Renal pelvis (tissue), 4 donors: ENCODE measurements around the gene SMARCAL1. TPM values are rescaled to one million over a fixed set of nuclear protein-coding genes. Genes with fewer than 3 reads are reported as not detected.

Source experiments
- DNase-seq: peaks from one replicate; pipeline ENCODE4 v3.0.0-alpha.2; 2013
- polyA plus RNA-seq, 3 donors: library from polyadenylated mRNA; unstranded; fragments of 120-200 nt; gene quantifications; one replicate each; pipeline ENCODE4 v1.2.1, GENCODE V29; 2013; ENCODE audit not compliant: insufficient read length in 3 of 3

SMARCAL1 gene
- polyA plus RNA-seq, 3 donors, result 29.0 to 31.4 (median 30.7) TPM

DNA sequence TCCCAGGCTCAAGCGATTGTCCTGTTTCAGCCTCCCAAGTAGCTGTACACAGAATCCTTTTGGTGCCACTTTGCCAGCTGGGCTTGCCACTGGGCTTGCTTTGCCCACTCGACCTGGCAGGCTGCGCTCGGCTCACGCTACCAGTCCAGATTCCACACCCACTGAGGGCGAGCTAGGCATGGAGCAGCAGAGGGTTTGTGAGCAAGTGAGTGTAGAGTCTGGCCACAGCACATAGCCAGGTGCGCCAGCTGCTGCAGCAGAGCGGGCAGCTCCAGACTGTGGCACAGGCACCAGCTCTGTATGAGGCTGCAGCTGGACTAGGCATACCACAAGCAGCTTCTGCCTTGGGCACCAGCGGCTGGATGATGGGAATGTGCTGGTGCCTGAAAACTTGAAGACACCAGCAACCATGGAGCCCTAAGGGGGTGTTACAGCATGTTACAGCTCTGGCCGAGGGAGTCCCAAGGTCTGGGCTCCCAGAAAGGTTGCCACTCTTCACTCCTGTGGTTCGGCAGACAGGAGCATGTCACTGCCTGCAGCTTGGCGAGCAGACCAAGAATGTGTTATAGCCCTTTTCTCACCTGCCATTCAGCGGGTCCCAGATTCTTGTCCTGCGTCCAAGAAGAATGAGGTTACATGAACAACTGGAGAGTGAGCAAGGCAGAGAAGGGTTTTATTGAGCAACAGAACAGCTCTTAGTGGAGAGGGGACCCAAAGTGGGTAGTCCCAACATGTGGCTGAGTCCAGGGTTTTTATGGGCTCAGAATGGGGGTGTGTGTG, 12.9 kb downstream of the SMARCAL1 start:
- DNase-seq, result no peak

DNA sequence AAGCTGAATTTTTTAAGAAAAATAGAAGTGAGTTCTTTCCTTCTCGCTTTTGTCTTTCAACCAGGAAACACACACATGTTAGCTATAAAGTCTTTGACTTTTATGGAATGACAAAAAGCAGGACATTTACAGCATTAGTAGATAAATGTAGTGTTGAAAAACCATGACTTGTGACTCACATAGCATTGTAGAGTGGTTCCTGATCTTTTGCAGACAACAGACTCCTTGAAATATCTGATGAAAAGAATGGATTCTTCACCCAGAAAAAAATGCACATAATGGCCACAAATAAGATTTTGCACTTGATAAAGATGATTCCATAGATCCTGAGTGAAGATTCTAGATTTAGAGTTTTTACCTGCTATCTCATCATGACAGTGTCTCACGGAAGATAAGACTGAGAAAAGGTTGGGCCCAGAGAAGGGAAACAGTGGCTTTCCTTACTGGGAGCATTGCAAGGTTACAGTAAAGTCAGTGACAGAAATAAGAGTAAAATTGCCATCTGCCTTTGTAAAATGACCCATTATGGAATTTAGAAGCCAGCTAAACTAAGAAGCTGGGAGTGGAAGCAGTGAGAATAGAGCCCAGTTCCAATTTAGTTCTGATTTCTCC, 14.0 kb downstream of the SMARCAL1 start:
- DNase-seq, result no peak

DNA sequence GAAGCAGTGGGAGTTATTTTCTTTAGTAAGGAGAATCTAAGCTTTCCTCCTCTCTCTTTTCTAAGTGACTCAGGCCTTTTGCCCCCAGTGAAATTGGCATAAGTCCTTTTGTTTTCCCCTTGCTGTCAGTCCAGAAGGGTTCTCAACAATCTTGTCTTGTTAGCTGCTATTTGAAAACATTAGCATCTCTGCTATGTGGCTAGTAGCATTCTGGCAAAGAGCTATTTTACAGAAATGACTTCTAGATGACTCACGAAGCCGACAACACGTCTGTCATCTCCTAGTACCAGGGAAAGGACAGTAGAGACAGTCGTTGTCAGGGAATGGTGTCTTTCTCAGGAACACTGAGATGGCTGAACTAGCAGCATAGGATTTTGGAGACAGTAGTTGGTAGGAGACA, 14.7 kb downstream of the SMARCAL1 start:
- DNase-seq, result no peak

DNA sequence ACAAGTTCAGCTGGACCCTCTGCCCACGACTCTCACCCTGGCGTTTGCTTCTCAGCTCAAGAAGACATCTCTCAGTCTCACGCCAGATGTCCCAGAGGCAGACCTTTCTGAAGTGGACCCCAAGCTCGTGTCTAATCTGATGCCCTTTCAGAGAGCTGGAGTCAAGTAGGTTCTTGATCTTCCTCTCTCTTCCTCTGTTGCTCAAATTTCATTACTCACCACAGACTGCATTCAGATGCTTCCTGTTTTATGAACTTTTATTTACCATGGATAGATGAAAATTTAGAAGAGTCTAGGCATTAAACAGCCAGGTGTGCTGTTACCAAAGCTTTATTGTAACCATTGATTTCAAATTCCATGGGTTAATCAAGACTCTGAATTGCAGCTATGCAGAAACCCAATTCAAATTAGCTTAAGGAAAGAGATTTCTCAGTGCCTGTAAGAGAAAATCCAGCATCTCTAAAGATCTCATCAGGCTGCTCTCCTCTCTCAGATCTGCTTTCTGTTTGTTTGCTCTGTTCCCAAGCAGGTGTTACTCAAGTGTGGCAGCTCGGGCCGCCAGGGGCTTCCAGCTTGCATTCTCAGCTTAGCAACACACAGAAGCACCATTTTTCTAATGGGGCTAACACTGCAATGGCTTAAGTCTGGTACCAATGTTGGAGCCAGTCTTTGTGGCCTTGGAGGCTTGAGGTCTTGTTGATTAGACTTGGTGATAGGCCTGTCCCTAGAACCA, 16.5 kb downstream of the SMARCAL1 start:
- DNase-seq, result no peak

GRCh38 chr2:216429428-216429827, 17.1 kb downstream of the SMARCAL1 start:
- no peak for DNase-seq

- no peak for DNase-seq
Measured at GRCh38 chr2:216430811-216431530, 18.7 kb downstream of the SMARCAL1 start.

DNA sequence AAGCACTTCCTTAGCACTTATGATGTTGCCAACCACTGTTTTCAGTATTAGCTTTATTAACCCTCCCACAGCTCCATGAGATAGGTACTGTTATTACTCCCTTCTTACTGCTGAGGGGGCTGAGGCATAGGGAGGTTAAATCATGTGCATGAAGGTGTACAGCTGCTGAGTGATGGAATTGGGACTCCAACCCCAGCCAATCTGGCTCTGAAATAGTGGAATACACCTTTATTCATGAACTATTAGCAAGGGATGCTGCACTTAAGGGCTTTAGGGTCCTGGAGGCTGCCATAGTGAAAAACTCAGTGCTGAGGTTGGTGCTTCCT, 19.2 kb downstream of the SMARCAL1 start:
- no peak for DNase-seq

GRCh38 chr2:216436383-216436782, 24.1 kb downstream of the SMARCAL1 start:
- no peak for DNase-seq

DNA sequence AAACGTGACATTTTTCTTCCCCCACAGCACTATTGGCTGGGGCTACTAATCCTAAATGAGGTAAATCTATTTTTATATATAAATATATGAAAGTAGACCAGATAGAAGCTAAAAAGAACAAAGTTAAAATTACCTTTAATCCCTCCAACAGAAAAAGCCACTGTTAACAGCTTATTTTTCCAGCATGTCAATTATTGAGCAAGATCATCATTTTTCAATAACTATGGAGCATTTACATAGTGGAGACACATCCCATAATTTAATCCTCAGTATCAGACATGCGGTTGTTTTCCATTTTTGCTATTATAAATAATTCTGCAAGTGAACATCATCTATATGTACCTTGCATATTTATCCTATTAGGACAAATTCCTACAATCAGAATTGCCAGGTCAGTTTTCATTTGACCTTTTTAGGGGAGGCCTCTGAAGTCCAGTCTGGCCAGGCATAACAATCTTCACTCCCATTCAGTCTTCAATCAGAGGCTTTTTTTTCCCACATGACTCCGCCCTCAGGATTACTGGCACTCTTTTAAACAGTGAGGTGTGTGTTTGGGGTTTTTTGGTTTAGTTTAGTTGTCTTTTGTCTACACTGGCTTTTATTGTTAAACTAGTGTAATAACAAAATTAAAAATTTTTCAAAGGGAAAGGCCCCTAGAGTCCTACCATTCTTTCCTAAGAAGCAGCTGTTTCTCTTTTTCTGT, 29.2 kb downstream of the SMARCAL1 start:
- no peak for DNase-seq

DNA sequence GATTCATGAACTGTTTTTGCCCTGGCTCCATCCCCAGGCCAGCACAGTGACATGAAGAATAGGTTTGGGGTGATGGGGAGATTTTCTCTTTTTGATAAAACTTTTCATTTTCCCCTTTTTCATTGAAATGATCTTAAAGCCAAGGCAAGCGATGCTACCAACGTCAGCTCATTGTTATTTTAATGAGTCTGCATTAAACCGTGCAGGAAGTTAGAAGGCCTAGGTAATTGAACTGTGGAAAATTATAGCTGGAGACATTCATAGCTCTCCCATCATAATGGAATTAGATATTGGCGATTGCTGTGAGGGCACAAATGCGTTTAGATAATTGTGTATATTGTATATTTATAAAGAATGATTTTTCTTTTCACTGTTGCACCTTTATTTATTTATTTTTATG, 33.2 kb downstream of the SMARCAL1 start:
- DNase-seq, result no peak

DNA sequence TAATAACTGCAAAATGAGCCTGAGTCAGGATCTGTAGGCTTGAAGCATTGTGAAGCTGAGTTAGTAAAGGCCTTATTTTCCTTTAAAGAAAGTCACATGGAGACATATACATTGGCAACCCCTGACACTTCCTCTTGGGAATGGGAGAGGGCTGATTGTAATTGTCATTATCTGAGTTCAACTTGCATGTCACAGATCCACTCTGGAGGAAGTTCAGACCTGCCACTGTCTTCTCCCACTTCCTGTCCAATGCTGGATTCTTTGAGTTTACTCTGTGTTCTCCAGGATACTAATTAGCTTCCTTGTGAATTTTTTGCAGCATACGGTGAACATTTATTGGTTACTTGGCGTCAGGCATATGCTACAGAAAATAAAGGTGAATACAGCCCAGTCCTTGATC, 34.1 kb downstream of the SMARCAL1 start:
- DNase-seq, result no peak

- no peak for DNase-seq
Measured at GRCh38 chr2:216447293-216447692, 35.0 kb downstream of the SMARCAL1 start.

DNA sequence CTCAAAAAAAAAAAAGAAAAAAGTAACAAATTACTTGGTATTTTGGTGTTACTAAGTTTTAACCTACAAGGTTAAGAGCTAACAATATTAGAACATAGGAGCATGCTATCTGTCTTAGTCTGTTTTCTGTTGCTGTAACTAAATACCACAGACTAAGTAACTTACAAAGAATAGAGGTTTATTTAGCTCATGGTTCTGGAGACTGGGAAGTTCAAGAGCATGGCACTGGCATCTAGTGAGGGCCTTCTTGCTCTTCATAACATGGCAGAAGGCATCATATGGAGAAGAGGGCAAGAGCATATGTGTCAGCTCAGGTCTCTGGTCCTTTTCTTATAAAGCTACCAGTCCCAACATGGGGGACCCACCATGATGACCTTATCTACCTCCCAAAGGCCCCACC, 36.5 kb downstream of the SMARCAL1 start:
- DNase-seq, result no peak

DNA sequence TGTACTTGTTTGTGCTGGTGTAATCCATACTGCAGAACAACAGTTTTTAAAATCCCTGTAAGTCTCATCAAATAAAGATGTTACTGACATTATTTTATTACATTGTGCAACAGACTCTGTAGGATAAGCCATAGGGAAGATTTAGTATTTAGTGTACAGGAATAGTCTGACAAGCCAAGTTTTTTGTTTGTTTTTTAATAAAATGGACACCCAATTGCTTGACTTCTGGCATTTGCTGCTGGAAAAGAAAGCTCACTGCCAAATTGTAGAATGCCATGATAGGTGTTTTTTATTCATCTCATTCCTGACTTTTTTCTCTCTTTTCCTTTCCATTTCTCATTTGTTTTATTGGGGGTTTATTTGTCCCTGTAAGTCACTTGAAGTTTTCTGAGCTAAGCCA, 38.1 kb downstream of the SMARCAL1 start:
- no peak for DNase-seq

DNA sequence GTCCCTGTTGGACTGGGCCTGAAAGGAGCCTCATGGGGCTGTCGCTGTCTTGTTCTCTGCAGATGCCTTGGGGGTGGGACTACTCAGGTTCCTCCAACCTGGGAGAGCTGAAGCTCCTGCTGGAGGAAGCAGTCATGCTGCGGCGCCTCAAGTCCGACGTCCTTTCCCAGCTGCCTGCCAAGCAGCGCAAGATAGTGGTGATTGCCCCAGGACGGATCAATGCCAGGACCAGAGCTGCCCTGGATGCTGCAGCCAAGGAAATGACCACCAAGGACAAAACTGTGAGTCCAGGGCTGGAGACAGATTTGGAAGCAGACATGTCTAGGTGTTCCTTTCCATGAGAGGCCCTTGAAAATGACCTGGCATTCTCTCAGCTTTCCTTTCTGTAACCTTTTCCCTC, 38.5 kb downstream of the SMARCAL1 start:
- no peak for DNase-seq

DNA sequence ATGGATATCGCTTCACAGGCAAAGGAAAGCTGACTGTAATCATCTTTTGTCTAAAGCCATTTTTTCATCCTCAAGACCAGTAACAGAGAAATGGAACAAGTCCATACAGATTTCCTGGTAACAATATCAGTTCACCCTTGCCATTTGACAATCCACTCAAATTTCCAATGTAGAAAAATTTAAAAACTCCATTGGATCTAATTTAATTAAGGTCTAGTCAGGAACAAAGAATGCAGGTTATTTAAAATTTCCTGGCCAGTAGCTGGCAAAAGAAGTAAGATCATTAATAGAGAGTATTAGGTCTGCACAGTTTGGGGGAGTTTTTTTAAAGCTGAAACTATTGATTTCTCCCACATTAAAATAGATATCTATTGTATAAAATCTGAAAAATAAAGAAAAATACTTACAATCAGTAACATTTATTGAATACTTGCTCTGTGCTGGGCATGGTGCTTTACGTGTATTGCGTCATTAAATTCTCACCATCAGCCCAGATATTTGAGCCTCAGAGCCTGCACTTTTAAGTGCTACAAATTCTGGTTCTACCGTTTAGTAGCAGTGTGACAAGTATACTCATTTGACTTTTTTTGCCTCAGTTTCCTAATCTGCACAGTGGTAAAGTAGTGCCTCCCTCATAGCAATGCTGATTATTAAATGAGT, 41.8 kb downstream of the SMARCAL1 start:
- DNase-seq, result no peak

DNA sequence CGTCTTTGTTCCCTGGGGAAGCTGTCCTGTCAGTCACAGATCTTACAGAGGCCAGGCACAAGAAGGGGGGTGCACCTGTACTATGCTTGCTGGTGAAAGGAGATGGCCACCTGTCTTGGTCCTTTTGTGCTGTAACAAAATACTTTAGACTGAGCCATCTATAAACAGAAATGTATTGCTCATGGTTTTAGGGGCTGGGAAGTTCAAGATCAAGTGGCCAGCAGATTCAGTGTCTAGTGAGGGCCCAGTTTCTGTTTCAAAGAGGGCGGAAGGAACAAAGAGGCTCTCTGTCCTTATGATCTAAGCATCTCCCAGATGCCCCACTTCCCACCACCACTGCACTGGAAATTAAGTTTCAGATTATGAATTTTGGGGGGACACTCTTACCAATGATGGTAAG, 50.9 kb downstream of the SMARCAL1 start:
- DNase-seq, result no peak

DNA sequence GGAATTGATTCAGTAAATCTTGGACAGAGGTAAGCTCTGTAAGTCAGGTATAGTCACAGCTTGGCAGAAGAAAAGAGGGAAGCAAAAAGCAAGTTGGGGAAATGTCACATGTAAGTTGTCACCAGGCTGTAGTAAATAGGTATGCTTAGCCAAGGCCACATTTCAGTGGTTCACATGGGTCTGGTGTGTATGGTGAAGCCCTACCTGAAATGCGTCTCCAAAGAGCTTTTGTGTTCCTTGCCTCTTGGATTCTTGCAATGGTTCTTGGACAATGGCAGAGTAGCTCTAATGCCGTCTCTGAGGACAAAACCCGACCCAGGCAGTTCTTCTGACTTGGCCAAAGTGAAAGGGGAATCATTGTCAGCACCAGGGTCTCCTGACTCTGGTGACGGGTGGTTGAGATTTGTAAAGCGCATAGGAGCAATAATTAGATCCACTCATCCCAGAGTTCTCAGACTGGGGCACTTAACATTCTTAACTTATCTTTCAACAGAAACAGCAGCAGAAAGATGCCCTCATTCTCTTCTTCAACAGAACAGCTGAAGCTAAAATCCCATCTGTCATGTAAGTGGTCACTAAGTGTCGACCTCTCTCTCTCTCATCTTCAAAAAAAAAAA, 51.9 kb downstream of the SMARCAL1 start:
- DNase-seq, result no peak

GRCh38 chr2:216465579-216466195, 53.4 kb downstream of the SMARCAL1 start:
- no peak for DNase-seq

DNA sequence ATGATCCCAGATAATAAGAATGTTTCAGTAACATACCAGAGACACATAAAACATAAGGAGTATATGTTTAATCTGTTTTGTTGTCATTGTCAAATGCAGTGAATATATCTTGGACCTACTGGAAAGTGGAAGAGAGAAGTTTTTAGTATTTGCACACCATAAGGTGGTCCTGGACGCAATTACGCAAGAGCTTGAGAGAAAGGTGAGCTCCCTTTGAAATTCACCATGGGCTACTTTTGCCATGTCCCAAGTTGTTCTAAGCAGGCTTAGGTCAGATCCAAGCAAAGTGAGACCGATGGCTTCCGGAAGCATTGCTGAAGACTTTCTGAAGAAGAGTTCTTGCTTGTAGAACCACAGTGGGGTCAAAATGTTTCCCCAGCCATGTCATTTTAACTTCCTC, 55.6 kb downstream of the SMARCAL1 start:
- no peak for DNase-seq
